Measurements from ENCODE around the gene FGFR3. TPM values are rescaled to one million over a fixed set of nuclear protein-coding genes. Genes with fewer than 3 reads are reported as not detected.

The FGFR3 gene
- total and polyA plus RNA-seq, 10 of the 15 experiments (the other 5 are each of a cell fraction or from before 2014, with no cell fraction given) = 0.05 to 0.33 (median 0.18) TPM; not detected in 6

DNA sequence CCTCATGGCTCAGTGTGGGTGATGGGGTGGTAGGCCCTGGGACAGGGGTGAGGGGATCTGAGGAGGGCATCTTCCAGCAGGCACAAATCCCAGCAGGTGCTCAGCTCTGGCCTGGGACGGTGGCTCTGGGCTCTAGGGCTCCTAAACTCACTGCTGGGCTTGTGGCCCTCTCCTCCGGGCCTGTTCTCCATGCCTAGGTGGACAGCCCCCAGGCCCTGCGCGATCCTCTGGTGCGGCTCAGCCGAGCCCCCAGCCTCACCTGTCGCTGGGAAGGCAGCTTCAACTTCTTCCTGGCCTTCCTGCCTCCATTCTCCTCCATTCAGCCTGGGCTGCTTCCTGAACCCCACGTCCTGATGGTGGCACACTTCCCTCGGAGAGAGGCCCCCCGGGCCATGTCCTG lies 19.3 kb upstream of the FGFR3 start:
- CTCF ChIA-PET = interaction anchor here (1.2 kb wide), 1 partner anchor 36 kb away, joined by 3 read pairs; no protein-coding TSS in a partner anchor
- H3K9me3 ChIP-seq (replicated peaks; ENCODE audit: control insufficient read depth, insufficient read depth, low read length) = no peaks in the 10 kb centered on the region
- no peak for ATAC-seq
- H3K79me2 ChIP-seq (ENCODE audit: control insufficient read depth, insufficient read depth, low read length) = no peaks in the 10 kb centered on the region
- H3K27me3 ChIP-seq (replicated peaks in 1 of 2; ENCODE audit: control insufficient read depth in 2 of 2, insufficient read depth in 2 of 2, low read length in 1 of 2) = peaks cover 0 to 3% of the 10 kb centered on the region in 2 experiments; a peak in 3 of 4 replicates
- intact Hi-C loops (cut with micrococcal nuclease; ENCODE audit: unreplicated experiment) = no loop called here
- peaks cover 9% of the 10 kb centered on the region for H3K4me1 ChIP-seq (ENCODE audit: control insufficient read depth, insufficient read depth, low read length)
- TF ChIP-seq ZBED1 (IDR thresholded peaks at IDR 0.05; ENCODE audit: borderline replicate concordance) (no peak), PAX5 (IDR thresholded peaks at IDR 0.05; ENCODE audit: borderline replicate concordance, low read depth, low read length) (no peak), CHD4 (IDR thresholded peaks at IDR 0.05) (no peak), ZNF207 (IDR thresholded peaks at IDR 0.05; ENCODE audit: borderline replicate concordance) (no peak)
- in situ Hi-C loops (cut with MboI) = no loop called here
- RAD21 ChIA-PET (ENCODE audit: unreplicated experiment) = interaction anchor here (1.1 kb wide), 1 partner anchor 35 kb away, joined by 3 read pairs; no protein-coding TSS in a partner anchor
- H3K36me3 ChIP-seq (ENCODE audit: control insufficient read depth in 2 of 2, insufficient read depth in 2 of 2, low read length in 1 of 2) = no peaks in the 10 kb centered on the region
- 21% methylated on average over 7 of the region's 10 CpGs for WGBS (ENCODE audit: insufficient coverage, insufficient replicate concordance, low lambda C conversion rate, missing lambda C conversion rate)
- no peak for DNase-seq (ENCODE audit: low read depth, low spot score)
- no peak overlapping the region for H3K4me3 ChIP-seq
- no peaks in the 10 kb centered on the region for H4K20me1 ChIP-seq (ENCODE audit: control insufficient read depth, insufficient read depth)
- SMC1A ChIA-PET (ENCODE audit: uncharacterized antibody, unreplicated experiment) = no interaction called here
- no peak for FAIRE-seq
- no peak overlapping the region for H3K4me2 ChIP-seq (ENCODE audit: control insufficient read depth, insufficient read depth)
- no peak overlapping the region for H2AFZ ChIP-seq (ENCODE audit: control insufficient read depth, low read depth, low read length)
- H3K27ac ChIP-seq (ENCODE audit: control insufficient read depth, insufficient read depth) = no peak overlapping the region
- POLR2A ChIA-PET = no interaction called here
- H3K9ac ChIP-seq (ENCODE audit: control insufficient read depth, insufficient read depth, low read length) = no peak overlapping the region
- BruUV-seq (replicated peaks) = no TSS peak

DNA sequence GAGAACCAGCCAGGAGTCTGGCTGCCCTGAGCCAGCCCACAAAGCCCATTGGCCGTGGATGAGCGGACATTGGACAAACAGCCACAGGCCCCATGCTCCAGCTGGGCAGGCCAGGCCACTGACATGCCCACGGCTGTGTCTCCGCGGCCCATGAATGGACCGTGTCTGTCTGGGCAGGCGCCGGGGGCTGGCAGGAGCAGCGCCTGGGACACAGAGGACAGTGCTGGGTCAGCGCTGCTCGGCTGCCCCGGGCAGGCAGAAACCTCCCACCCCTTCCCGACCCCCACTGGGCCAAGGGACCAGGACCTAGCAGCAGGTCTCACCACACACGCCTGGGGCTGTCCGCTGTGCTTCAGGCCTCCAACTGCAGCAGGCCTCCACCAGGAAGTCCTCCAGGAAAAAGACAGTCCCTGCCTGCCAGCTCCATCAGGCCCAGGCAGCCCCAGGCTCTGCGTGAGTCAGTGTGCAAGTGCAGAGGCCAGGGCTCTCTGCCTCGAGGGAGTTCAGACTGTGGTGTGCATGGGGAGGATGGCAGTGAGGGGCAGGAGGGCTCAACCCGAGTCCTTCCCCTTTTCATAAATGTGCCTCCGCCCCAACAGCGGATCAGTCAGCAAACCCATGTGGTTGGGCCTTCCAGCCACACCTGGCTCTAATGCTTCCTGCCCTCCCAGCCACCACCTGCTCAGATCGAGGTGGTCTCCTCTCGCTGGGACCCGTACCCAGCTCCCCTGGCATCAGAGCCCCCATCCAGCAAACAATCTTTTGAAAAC lies 17.2 kb upstream of the FGFR3 start:
- Histone ChIP-seq H4K20me1 (ENCODE audit: control insufficient read depth, insufficient read depth) (no peaks in the 10 kb centered on the region), H3K36me3 (ENCODE audit: control insufficient read depth in 2 of 2, insufficient read depth in 2 of 2, low read length in 1 of 2) (no peaks in the 10 kb centered on the region), H3K4me2 (ENCODE audit: control insufficient read depth, insufficient read depth) (no peak overlapping the region), H3K4me3 (no peak overlapping the region), H2AFZ (ENCODE audit: control insufficient read depth, low read depth, low read length) (no peak overlapping the region), H3K9ac (ENCODE audit: control insufficient read depth, insufficient read depth, low read length) (no peak overlapping the region), H3K79me2 (ENCODE audit: control insufficient read depth, insufficient read depth, low read length) (no peaks in the 10 kb centered on the region), H3K27me3 (replicated peaks in 1 of 2; ENCODE audit: control insufficient read depth in 2 of 2, insufficient read depth in 2 of 2, low read length in 1 of 2) (no peaks in the 10 kb centered on the region; a peak in 2 of 4 replicates), H3K27ac (ENCODE audit: control insufficient read depth, insufficient read depth) (no peak overlapping the region), H3K4me1 (ENCODE audit: control insufficient read depth, insufficient read depth, low read length) (peaks cover 6% of the 10 kb centered on the region; the same call in 1 of the 2 replicates), H3K9me3 (replicated peaks; ENCODE audit: control insufficient read depth, insufficient read depth, low read length) (no peaks in the 10 kb centered on the region)
- ATAC-seq (peak; percentile 40), DNase-seq (ENCODE audit: low read depth, low spot score) (no peak), FAIRE-seq (no peak)
- intact Hi-C loops (cut with micrococcal nuclease; ENCODE audit: unreplicated experiment) = no loop called here
- no TSS peak for BruUV-seq (replicated peaks)
- 25% methylated on average over 17 of the region's 23 CpGs for WGBS (ENCODE audit: insufficient coverage, insufficient replicate concordance, low lambda C conversion rate, missing lambda C conversion rate)
- ChIA-PET CTCF (interaction anchor here (1.2 kb wide), 1 partner anchor 28 kb away, joined by 5 read pairs; no protein-coding TSS in a partner anchor), POLR2A (interaction anchor here (0.6 kb wide), 1 partner anchor 678 kb away, joined by 3 read pairs; no protein-coding TSS in a partner anchor), RAD21 (ENCODE audit: unreplicated experiment) (no interaction called here), SMC1A (ENCODE audit: uncharacterized antibody, unreplicated experiment) (no interaction called here)
- in situ Hi-C loops (cut with MboI) = no loop called here
- TF ChIP-seq, protein P1, sequence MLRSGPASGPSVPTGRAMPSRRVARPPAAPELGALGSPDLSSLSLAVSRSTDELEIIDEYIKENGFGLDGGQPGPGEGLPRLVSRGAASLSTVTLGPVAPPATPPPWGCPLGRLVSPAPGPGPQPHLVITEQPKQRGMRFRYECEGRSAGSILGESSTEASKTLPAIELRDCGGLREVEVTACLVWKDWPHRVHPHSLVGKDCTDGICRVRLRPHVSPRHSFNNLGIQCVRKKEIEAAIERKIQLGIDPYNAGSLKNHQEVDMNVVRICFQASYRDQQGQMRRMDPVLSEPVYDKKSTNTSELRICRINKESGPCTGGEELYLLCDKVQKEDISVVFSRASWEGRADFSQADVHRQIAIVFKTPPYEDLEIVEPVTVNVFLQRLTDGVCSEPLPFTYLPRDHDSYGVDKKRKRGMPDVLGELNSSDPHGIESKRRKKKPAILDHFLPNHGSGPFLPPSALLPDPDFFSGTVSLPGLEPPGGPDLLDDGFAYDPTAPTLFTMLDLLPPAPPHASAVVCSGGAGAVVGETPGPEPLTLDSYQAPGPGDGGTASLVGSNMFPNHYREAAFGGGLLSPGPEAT (IDR thresholded peaks at IDR 0.05; ENCODE audit: low read depth) = no peak
- TF ChIP-seq KDM1A (IDR thresholded peaks at IDR 0.05; ENCODE audit: borderline replicate concordance) (no peak), JUNB (IDR thresholded peaks at IDR 0.05) (no peak), EP300 (IDR thresholded peaks at IDR 0.05; ENCODE audit: borderline replicate concordance in 1 of 2, control insufficient read depth in 1 of 2, low read depth in 2 of 2, low read length in 2 of 2) (no peak), FOXK2 (IDR thresholded peaks at IDR 0.05) (no peak), HDAC2 (IDR thresholded peaks at IDR 0.05) (no peak), SREBF1 (IDR thresholded peaks at IDR 0.05; ENCODE audit: low read length) (no peak), MEF2B (IDR thresholded peaks at IDR 0.05; ENCODE audit: partially characterized antibody, poor library complexity, severe bottlenecking) (no peak), SMAD1 (IDR thresholded peaks at IDR 0.05; ENCODE audit: low read depth, partially characterized antibody) (no peak)
- TF ChIP-seq, protein P2, sequence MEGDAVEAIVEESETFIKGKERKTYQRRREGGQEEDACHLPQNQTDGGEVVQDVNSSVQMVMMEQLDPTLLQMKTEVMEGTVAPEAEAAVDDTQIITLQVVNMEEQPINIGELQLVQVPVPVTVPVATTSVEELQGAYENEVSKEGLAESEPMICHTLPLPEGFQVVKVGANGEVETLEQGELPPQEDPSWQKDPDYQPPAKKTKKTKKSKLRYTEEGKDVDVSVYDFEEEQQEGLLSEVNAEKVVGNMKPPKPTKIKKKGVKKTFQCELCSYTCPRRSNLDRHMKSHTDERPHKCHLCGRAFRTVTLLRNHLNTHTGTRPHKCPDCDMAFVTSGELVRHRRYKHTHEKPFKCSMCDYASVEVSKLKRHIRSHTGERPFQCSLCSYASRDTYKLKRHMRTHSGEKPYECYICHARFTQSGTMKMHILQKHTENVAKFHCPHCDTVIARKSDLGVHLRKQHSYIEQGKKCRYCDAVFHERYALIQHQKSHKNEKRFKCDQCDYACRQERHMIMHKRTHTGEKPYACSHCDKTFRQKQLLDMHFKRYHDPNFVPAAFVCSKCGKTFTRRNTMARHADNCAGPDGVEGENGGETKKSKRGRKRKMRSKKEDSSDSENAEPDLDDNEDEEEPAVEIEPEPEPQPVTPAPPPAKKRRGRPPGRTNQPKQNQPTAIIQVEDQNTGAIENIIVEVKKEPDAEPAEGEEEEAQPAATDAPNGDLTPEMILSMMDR (IDR thresholded peaks at IDR 0.05 in 2 of 3, conservative IDR thresholded peaks at IDR 0.05 in 1 of 3; ENCODE audit: control insufficient read depth in 2 of 3, extremely low read depth in 1 of 3, insufficient read depth in 1 of 3, low read depth in 3 of 3, low read length in 3 of 3) = no peak
